ENCODE data around the gene MYPOP. TPM values are rescaled to one million over a fixed set of nuclear protein-coding genes. Genes with fewer than 3 reads are reported as not detected.

The MYPOP gene
- total and polyA plus RNA-seq, 9 donors: 3.0 to 9.1 (median 5.0) TPM

GRCh38 chr19:45876411-45877197 lies 25.8 kb downstream of the MYPOP start:
- H3K4me1 ChIP-seq (ENCODE audit: insufficient read depth): no peaks in the 10 kb centered on the region
- 7 to 9% (median 7%) methylated on average over 40 to 41 of the region's 41 CpGs for WGBS, 3 donors
- no peak overlapping the region for H3K4me3 ChIP-seq
- no peaks in the 10 kb centered on the region for H3K27me3 ChIP-seq
- intact Hi-C loops (cut with DNase I): no loop called here
- H3K9me3 ChIP-seq: no peaks in the 10 kb centered on the region
- H3K27ac ChIP-seq: no peak overlapping the region
- TF ChIP-seq CTCF (IDR thresholded peaks at IDR 0.05): no peak
- TF ChIP-seq EP300 (IDR thresholded peaks at IDR 0.05): no peak
- no peak for TF ChIP-seq POLR2A (IDR thresholded peaks at IDR 0.05)
- no peaks in the 10 kb centered on the region for H3K36me3 ChIP-seq
- peak in 1 of 5 donors; percentile 49 for DNase-seq

GRCh38 chr19:45876161-45876410 lies 26.3 kb downstream of the MYPOP start:
- TF ChIP-seq CTCF (IDR thresholded peaks at IDR 0.05) (no peak), EP300 (IDR thresholded peaks at IDR 0.05) (no peak), POLR2A (IDR thresholded peaks at IDR 0.05) (no peak)
- 44 to 53% (median 52%) methylated on average over 4 of the region's 4 CpGs for WGBS, 3 donors
- no peak overlapping the region for H3K4me3 ChIP-seq
- no peaks in the 10 kb centered on the region for H3K9me3 ChIP-seq
- no peaks in the 10 kb centered on the region for H3K4me1 ChIP-seq (ENCODE audit: insufficient read depth)
- H3K27me3 ChIP-seq: no peaks in the 10 kb centered on the region
- H3K36me3 ChIP-seq: no peaks in the 10 kb centered on the region
- intact Hi-C loops (cut with DNase I): no loop called here
- DNase-seq: no peak
- H3K27ac ChIP-seq: no peak overlapping the region

- intact Hi-C loops (cut with DNase I): loop anchor here in 1 of 4 donors (5.0 kb wide), 1 partner anchor 152 kb away; no protein-coding TSS in a partner anchor
- Histone ChIP-seq H3K9me3 (no peaks in the 10 kb centered on the region), H3K4me1 (ENCODE audit: insufficient read depth) (no peaks in the 10 kb centered on the region), H3K4me3 (no peak overlapping the region), H3K27me3 (no peaks in the 10 kb centered on the region), H3K27ac (no peak overlapping the region), H3K36me3 (no peaks in the 10 kb centered on the region)
- no peak for DNase-seq
- 84 to 88% (median 87%) methylated on average over 7 of the region's 7 CpGs for WGBS, 3 donors
- TF ChIP-seq EP300 (IDR thresholded peaks at IDR 0.05) (no peak), POLR2A (IDR thresholded peaks at IDR 0.05) (no peak), CTCF (IDR thresholded peaks at IDR 0.05) (no peak)
Measured at GRCh38 chr19:45874620-45874966, 27.8 kb downstream of the MYPOP start.

- no peak for TF ChIP-seq EP300 (IDR thresholded peaks at IDR 0.05)
- TF ChIP-seq POLR2A (IDR thresholded peaks at IDR 0.05): no peak
- no peak for TF ChIP-seq CTCF (IDR thresholded peaks at IDR 0.05)
Measured at GRCh38 chr19:45873219-45873772, 29.1 kb downstream of the MYPOP start.

More at GRCh38 chr19:45873219-45873772, 29.1 kb downstream of the MYPOP start:
- Histone ChIP-seq H3K9me3 (no peaks in the 10 kb centered on the region), H3K4me1 (ENCODE audit: insufficient read depth) (no peaks in the 10 kb centered on the region), H3K27ac (no peak overlapping the region), H3K4me3 (no peak overlapping the region), H3K36me3 (no peaks in the 10 kb centered on the region), H3K27me3 (no peaks in the 10 kb centered on the region)
- intact Hi-C loops (cut with DNase I): loop anchor here in 1 of 4 donors (5.0 kb wide), 1 partner anchor 151 kb away; no protein-coding TSS in a partner anchor
- WGBS, 3 donors: 77 to 82% (median 80%) methylated on average over 7 of the region's 7 CpGs
- DNase-seq: no peak

All from ovary (tissue), 9 donors.